ENCODE results near the gene SCAMP4. TPM values are rescaled to one million over a fixed set of nuclear protein-coding genes. Genes with fewer than 3 reads are reported as not detected.

The SCAMP4 gene
- total RNA-seq, 1 experiment from 2014 or later, result 63.3 TPM

- Histone ChIP-seq H3K9ac (ENCODE audit: low read length) (no peak overlapping the region), H3K4me1 (ENCODE audit: control insufficient read depth in 1 of 2, insufficient read depth in 2 of 2, low read length in 2 of 2) (no peaks in the 10 kb centered on the region), H3K9me3 (ENCODE audit: control insufficient read depth in 1 of 2, insufficient read depth in 1 of 2, low read depth in 1 of 2, low read length in 2 of 2) (no peaks in the 10 kb centered on the region), H3K27me3 (ENCODE audit: insufficient read depth, low read length) (no peaks in the 10 kb centered on the region), H3K79me2 (ENCODE audit: insufficient read depth, low read length) (peaks cover 67% of the 10 kb centered on the region), H3K4me3 (replicated peaks in 1 of 2; ENCODE audit: low read depth in 1 of 2, low read length in 2 of 2) (no peak overlapping the region), H3K9me2 (ENCODE audit: insufficient read depth) (no peaks in the 10 kb centered on the region), H3K36me3 (ENCODE audit: control insufficient read depth in 1 of 2, insufficient read depth in 2 of 2, low read length in 2 of 2) (peaks cover 0 to 3% of the 10 kb centered on the region in 2 experiments; a peak in 1 of 4 replicates), H3K4me2 (ENCODE audit: low read length) (no peak overlapping the region), H4K20me1 (ENCODE audit: insufficient read depth) (no peaks in the 10 kb centered on the region), H2AFZ (ENCODE audit: low read depth, low read length, poor library complexity, severe bottlenecking) (no peak overlapping the region), H3K27ac (ENCODE audit: low read depth, low read length) (no peak overlapping the region)
- intact Hi-C loops (cut with micrococcal nuclease), result no loop called here
- ATAC-seq (no peak), DNase-seq (ENCODE audit: low read depth, low spot score) (no peak)
- ChIA-PET CTCF (no interaction called here), POLR2A (no interaction called here), RAD21 (ENCODE audit: low non-redundant PET in 1 of 2, low total read pairs in 2 of 2, uncharacterized antibody in 2 of 2, unreplicated experiment in 2 of 2) (no interaction called here)
- TF ChIP-seq CBX3 (IDR thresholded peaks at IDR 0.05; ENCODE audit: low read depth) (no peak), EZH2phosphoT487 (IDR thresholded peaks at IDR 0.05; ENCODE audit: borderline replicate concordance) (no peak), FOSL1 (IDR thresholded peaks at IDR 0.05; ENCODE audit: low read depth) (no peak), SP1 (IDR thresholded peaks at IDR 0.05; ENCODE audit: low read depth) (no peak), ZFX (IDR thresholded peaks at IDR 0.05) (no peak), MAX (IDR thresholded peaks at IDR 0.05) (no peak), JUND (IDR thresholded peaks at IDR 0.05) (no peak), ELF1 (IDR thresholded peaks at IDR 0.05; ENCODE audit: borderline replicate concordance, low read depth) (no peak), EGR1 (IDR thresholded peaks at IDR 0.05; ENCODE audit: low read depth) (no peak), CTCF (IDR thresholded peaks at IDR 0.05 in 2 of 3, conservative IDR thresholded peaks at IDR 0.05 in 1 of 3; ENCODE audit: borderline replicate concordance in 1 of 3, insufficient read depth in 1 of 3, low read depth in 2 of 3, low read length in 2 of 3) (no peak)
- TF ChIP-seq, protein P1, sequence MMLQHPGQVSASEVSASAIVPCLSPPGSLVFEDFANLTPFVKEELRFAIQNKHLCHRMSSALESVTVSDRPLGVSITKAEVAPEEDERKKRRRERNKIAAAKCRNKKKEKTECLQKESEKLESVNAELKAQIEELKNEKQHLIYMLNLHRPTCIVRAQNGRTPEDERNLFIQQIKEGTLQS (IDR thresholded peaks at IDR 0.05), result no peak
- BruUV-seq (replicated peaks), result no TSS peak
Measured at GRCh38 chr19:1962674-1963073, 57.5 kb downstream of the SCAMP4 start.

All from HCT116 (cell line).